ENCODE data around the gene NOLC1.

NOLC1 gene

DNA sequence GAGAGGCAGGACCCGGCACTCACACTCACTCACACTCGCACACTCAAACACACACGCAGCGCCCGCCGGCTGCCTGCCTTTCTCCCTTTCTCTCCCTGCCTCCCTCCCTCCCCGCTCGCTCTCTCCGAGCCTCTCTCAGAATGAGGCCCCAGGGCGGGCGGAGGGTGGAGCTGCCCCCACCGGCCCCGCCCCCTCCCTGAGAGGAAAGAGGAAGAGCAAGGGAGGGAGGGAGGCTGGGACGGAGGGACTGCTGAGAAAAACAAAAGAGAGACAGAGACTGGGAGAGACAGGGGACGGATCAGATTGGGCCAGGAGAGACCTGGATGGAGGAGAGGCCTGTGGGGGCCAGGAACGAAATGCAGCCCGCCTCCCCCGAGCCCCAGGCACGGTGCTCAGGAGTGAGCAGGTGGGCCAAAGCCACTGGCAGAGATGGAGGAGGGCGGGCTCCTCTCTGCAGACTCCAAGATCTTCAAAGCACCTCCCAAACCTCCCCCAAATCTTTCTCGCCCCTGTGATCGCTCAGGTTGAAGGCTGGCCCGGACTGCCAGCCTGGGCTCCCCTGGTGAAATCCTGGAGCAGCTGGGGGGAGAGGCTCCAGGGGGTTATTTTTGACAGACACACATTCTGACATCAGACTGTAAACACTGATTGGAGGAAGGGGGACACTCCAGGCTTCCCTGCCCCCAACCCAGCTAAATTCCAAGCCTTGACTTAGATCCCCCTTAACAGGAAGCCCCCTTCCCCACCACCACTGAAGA, 37.1 kb upstream of the NOLC1 start:
- Histone ChIP-seq H3K27ac (peak overlapping the region; percentile 99), H3K9me3 (no peaks in the 10 kb centered on the region), H4K20me1 (peaks cover 65% of the 10 kb centered on the region), H3K4me3 (peak overlapping the region; percentile 83), H3K36me3 (peaks cover 23% of the 10 kb centered on the region), H3K27me3 (no peaks in the 10 kb centered on the region), H3K4me1 (peaks cover 67% of the 10 kb centered on the region), H3K4me2 (peak overlapping the region; percentile 98), H3K9ac (peak overlapping the region; percentile 99)
- no peak for TF ChIP-seq Cebpa-rat (IDR thresholded peaks at IDR 0.05)

DNA sequence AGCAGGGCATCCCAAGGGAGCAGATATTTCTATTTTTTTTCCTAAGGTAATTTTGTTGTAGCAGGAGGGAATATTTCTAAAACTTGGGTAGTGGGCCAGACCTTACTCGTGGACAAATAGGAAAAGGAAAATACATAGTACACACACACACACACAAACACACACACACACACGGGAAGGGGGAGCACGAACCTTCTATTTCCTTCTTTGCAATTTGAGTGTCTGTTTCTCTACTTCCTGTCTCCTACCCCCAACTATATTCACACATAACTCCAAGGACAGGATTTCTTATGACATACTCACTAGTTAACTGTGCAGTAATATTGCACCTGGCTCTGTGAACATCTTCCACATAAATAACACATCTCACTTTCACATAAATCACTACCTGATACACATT, 36.4 kb upstream of the NOLC1 start:
- H3K27me3 ChIP-seq = no peaks in the 10 kb centered on the region
- H3K4me3 ChIP-seq = peak overlapping the region; percentile 83
- H3K9me3 ChIP-seq = no peaks in the 10 kb centered on the region
- no peak for TF ChIP-seq Cebpa-rat (IDR thresholded peaks at IDR 0.05)
- H4K20me1 ChIP-seq = peaks cover 58% of the 10 kb centered on the region
- H3K36me3 ChIP-seq = peaks cover 16% of the 10 kb centered on the region
- peak overlapping the region; percentile 99 for H3K9ac ChIP-seq
- peaks cover 67% of the 10 kb centered on the region for H3K4me1 ChIP-seq
- peak overlapping the region; percentile 98 for H3K4me2 ChIP-seq
- H3K27ac ChIP-seq = peak overlapping the region; percentile 99

DNA sequence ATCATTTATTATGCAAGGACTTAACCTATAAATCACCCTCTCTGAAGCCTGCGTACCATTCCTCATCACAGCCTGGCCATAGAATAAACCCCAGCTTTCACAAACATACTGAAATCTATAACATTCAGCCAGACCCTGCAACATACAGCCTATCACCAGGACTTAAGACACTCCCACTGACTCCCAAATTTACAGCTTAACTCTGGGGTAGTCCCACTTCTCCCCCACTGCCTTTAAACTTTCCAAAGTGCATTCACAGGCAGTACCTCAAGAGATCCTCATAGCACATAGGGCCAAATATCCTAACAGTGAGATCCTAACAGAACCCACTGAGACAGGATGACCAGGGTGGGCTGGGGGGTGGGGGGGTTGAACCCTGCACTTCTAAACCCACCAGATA, 35.5 kb upstream of the NOLC1 start:
- Histone ChIP-seq H3K9ac (peak overlapping the region; percentile 99), H3K36me3 (peaks cover 7% of the 10 kb centered on the region), H4K20me1 (peaks cover 49% of the 10 kb centered on the region), H3K27me3 (no peaks in the 10 kb centered on the region), H3K9me3 (no peaks in the 10 kb centered on the region), H3K27ac (peak overlapping the region; percentile 99), H3K4me2 (peak overlapping the region; percentile 98), H3K4me3 (peak overlapping the region; percentile 96; the same call in 1 of the 2 replicates), H3K4me1 (peaks cover 73% of the 10 kb centered on the region)
- no peak for TF ChIP-seq Cebpa-rat (IDR thresholded peaks at IDR 0.05)

DNA sequence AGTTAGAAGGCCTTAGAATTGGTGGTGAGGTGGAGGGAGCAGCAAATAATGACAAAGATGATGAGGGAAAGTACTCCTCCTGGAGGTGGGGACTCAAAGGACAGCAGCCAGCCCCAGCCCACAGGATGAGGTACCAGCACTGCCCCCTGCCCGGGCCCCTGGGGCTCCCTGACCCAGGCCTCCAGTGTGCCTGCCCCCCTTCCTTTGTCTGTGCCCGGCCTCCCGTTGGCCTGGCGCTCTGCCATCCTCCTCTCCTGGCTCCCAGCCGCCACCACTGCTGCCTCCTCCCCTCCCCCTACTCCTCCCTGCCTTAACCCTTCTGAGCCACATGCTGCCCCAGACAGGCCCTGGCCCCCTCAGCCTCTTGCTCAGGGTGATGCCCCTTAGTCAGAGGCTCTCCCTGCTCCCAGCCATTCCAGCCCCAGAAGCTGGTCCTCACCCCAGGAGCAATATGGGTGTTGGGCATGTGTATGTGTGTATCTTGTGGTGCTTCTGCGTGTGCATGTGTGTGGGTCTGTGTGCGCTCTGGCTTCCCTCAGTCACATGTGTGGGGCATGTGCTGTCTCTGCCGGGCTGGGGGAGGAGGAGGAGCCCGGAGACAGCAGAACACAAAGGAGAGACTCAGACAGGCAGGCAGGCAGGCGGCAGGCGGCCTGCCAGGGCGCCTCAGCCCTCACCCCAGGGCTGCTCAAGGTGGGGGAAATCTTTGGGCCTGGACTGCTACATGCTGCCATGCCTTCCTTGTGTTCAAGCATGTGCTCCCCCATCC, 34.6 kb upstream of the NOLC1 start:
- Histone ChIP-seq H3K4me3 (peak overlapping the region; percentile 96), H3K27me3 (no peaks in the 10 kb centered on the region), H3K4me1 (peaks cover 73% of the 10 kb centered on the region), H3K4me2 (peak overlapping the region; percentile 98), H3K9ac (peak overlapping the region; percentile 99), H3K36me3 (no peaks in the 10 kb centered on the region), H4K20me1 (peaks cover 40% of the 10 kb centered on the region), H3K27ac (peak overlapping the region; percentile 99), H3K9me3 (no peaks in the 10 kb centered on the region)
- TF ChIP-seq Cebpa-rat (IDR thresholded peaks at IDR 0.05) = no peak

DNA sequence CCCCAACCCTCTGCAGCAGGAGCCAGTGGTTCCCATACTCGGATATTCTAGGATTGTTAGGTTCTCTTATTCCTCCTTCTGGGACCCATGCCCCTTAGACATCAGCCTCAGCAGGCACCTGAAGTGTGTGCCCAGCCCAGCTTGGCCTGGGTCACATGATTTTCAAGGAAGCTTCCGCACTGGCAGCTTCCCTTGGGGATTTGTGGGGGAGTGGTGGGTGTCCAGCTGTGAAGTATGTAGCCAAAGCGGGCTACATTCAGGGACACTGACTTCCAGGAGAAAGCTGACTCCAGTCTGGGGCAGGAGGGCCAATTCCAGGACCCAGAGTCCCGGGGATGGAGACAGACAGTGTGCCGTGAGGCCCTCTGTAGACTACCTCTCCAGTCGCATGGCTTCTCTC, 33.3 kb upstream of the NOLC1 start:
- Histone ChIP-seq H3K9me3 (no peaks in the 10 kb centered on the region), H4K20me1 (peaks cover 27% of the 10 kb centered on the region), H3K27me3 (no peaks in the 10 kb centered on the region), H3K4me1 (peaks cover 71% of the 10 kb centered on the region), H3K27ac (peak overlapping the region; percentile 99), H3K4me3 (peak overlapping the region; percentile 96), H3K4me2 (peak overlapping the region; percentile 98), H3K9ac (peak overlapping the region; percentile 99), H3K36me3 (no peaks in the 10 kb centered on the region)
- no peak for TF ChIP-seq Cebpa-rat (IDR thresholded peaks at IDR 0.05)

DNA sequence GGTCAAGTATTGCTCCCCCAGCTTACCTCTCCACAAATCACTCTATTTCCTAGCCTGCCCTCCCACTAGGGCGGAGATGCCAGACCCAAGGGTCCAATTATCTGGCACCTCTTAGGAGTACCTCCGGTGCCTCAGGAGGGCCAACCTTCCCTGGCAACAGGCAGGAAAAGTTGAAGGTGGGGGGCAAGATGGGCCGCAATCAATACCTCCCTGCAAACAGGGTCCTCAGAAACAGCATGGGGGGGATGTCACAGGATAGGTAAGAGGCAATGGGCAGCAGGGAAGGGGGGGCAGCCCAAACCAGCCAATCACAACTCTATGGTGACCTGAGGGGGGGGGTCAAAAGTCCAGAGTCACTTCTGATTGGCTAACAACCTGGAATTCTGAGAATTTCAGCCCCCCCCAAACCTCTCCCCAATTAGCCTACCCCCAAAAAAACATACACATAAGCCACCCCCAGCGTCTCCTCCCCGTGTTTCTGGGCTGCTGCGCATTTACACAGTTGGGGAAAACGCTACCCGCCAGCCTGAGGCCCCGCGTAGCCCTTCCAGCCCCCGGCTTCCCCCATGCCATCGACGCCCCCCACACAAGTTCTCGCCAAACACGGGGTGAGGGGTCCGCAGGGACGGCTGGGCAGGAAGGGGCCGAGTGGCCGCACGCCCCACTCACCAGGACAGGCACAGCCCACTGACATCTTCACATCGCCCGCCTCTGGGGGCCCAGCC, 32.6 kb upstream of the NOLC1 start:
- H3K9ac ChIP-seq = peak overlapping the region; percentile 99
- H4K20me1 ChIP-seq = peaks cover 22% of the 10 kb centered on the region; the same call in 1 of the 2 replicates
- no peaks in the 10 kb centered on the region for H3K36me3 ChIP-seq
- H3K4me1 ChIP-seq = peaks cover 69% of the 10 kb centered on the region
- peak overlapping the region; percentile 98 for H3K4me2 ChIP-seq
- H3K9me3 ChIP-seq = no peaks in the 10 kb centered on the region
- peak overlapping the region; percentile 99 for H3K27ac ChIP-seq
- TF ChIP-seq Cebpa-rat (IDR thresholded peaks at IDR 0.05) = no peak
- no peaks in the 10 kb centered on the region for H3K27me3 ChIP-seq
- H3K4me3 ChIP-seq = peak overlapping the region; percentile 96

DNA sequence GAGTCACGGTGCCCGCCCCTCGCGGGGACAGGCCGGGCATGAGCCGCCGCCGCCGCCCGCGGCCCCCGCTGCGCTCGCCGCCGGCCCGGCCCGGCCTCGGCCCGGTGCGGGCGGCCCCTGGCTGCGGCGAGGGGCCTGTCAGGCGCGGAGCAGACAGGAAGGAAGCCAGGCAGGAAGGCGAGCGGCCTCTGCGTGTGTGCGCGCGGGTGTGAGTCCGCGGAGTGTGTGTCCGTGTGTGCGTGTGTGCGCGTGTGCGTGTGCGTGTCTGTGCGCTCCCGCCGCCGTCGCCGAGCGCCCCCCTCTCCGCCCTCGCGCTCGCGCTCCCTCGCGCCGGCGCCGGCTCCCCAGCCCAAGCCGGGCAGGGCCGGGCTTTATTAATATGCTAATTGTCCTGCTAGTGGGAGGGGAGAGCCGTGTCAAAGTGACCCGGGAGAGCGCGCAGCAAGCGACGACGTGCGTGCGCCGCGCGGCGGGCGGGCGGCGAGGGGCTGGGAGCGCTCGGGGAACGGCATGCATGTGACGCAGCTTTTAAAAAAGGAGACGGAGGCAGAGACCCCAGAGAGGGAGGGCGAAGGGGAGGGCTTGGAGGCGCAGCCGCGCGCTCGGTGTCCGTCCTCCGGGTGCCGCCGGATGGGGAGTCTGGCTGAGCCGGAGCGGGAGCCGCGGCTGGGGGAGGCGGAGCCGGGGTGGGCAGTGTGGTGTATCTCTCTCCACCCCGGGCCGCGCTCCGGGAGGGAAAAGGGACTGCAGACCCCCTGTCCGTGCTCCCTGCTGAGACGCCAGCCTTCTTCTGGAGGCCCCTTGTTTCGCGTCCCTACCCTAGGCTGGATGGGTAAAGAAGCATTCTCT, 31.8 kb upstream of the NOLC1 start, which contains the start of gene LDB1:
TSS of gene LDB1 (minus strand) at position 227 of the 849 bp plus-strand sequence. CDS start 258 bp downstream, outside the sequence.
- peaks cover 19% of the 10 kb centered on the region; the same call in 1 of the 2 replicates for H4K20me1 ChIP-seq
- H3K4me3 ChIP-seq = peak within 1 kb of the TSS; percentile 96
- peak within 1 kb of the TSS; percentile 99 for H3K9ac ChIP-seq
- no peaks in the 10 kb centered on the region for H3K27me3 ChIP-seq
- peaks cover 65% of the 10 kb centered on the region for H3K4me1 ChIP-seq
- no peaks in the 10 kb centered on the region for H3K36me3 ChIP-seq
- TF ChIP-seq Cebpa-rat (IDR thresholded peaks at IDR 0.05) = no peak
- peak within 1 kb of the TSS; percentile 98 for H3K4me2 ChIP-seq
- H3K27ac ChIP-seq = peak within 1 kb of the TSS; percentile 99
- no peaks in the 10 kb centered on the region for H3K9me3 ChIP-seq

DNA sequence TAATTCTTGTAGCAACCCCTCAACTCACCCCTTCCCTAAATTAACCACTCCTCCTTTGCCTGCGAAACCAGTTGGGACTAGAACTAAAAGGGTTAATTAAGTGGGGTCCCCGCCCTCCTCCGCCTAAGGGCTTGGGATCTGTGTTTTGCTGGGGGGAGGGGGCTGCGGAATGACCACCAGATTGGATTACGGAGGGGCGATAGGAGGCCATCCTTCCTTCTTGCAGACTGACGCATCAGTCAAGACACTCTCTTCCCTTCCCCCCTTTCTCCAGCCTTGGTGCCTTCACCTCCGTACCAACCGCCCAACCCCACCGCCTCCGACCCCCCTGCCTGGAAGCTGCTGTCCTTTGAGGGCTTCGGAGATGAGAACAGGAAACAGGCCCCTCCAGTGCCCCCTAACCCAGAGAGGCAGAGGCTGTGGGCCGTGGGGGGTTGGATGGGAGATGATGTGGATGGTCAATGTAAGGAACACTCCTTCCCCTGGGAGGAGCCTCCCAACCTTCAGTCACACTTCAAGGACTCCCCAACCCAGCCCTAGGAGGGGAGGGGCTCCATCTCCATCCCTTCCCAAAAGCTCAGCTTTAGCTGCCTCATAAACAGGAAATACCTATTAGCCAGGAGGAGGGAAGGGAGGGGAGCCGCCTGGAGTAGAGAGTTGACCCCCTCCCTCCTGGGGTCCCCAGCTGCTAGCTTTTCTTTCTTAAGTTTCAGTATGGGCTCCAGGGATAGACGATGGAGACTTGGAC, 31.0 kb upstream of the NOLC1 start:
- H3K9ac ChIP-seq = peak overlapping the region; percentile 99
- peak overlapping the region; percentile 96 for H3K4me3 ChIP-seq
- H3K27ac ChIP-seq = peak overlapping the region; percentile 99
- no peaks in the 10 kb centered on the region for H3K36me3 ChIP-seq
- H3K27me3 ChIP-seq = no peaks in the 10 kb centered on the region
- TF ChIP-seq Cebpa-rat (IDR thresholded peaks at IDR 0.05) = no peak
- H4K20me1 ChIP-seq = peaks cover 13% of the 10 kb centered on the region; the same call in 1 of the 2 replicates
- no peaks in the 10 kb centered on the region for H3K9me3 ChIP-seq
- H3K4me1 ChIP-seq = peaks cover 57% of the 10 kb centered on the region
- peak overlapping the region; percentile 98 for H3K4me2 ChIP-seq

Data from BLaER1 (cell line).